GM12878 (cell line): ENCODE measurements around the gene ATP6V1G2.

Source experiments
- CTCF ChIP-seq, 3 experiments: IDR thresholded peaks in 2 of 3; conservative IDR thresholded peaks in 1 of 3; 2 replicates each; pipeline ENCODE4 v1.5.1; 2011; ENCODE audit warnings: low read depth in 3 of 3, low read length in 3 of 3, mild to moderate bottlenecking in 3 of 3, control low read depth in 2 of 3, moderate library complexity in 2 of 3, inconsistent platforms in 1 of 3, mixed read lengths in 1 of 3; ENCODE audit not compliant: control insufficient read depth in 2 of 3, insufficient read depth in 1 of 3; ENCODE audit errors: extremely low read depth in 1 of 3
- RB1 ChIP-seq: fragments of 450-650 bp; formaldehyde crosslinking; IDR thresholded peaks from 2 replicates; pipeline ENCODE4 v1.6.1; 2017; ENCODE audit warnings: mild to moderate bottlenecking, borderline replicate concordance

GRCh38 chr6:31545291-31545690 lies 1.1 kb downstream of the ATP6V1G2 start:
- TF ChIP-seq CTCF (IDR thresholded peaks at IDR 0.05 in 2 of 3, conservative IDR thresholded peaks at IDR 0.05 in 1 of 3; ENCODE audit: control insufficient read depth in 2 of 3, extremely low read depth in 1 of 3, insufficient read depth in 1 of 3, low read depth in 3 of 3, low read length in 3 of 3) (no peak), RB1 (no peak)
